HG03571 (cell line): ENCODE results near the gene LRRN3.

Experiments used
- ATAC-seq: cut with Tn5 transposase; IDR thresholded peaks from one replicate; pipeline ENCODE4 v1.9.1; 2021; ENCODE audit not compliant: unreplicated experiment

Gene LRRN3

DNA sequence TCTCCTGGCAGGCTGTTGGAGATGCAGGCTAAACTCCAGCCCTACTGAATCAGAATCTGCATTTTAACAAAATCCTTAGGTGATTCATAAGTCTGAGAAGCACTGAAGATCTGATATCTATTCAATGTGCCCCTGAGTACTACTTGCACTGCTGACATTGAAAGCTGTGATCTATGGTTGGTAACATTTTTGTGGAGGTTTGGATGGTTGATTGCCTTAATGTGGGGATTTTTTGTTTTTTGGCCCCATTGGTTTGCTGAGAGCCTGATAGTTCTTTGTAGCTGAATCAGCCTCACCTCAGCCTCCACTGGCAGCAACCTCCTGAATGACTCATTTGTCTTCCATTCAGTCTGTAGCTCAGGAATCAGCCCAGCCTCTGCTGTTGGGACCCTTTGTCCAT lies 14.7 kb upstream of the LRRN3 start:
- no peak for ATAC-seq

DNA sequence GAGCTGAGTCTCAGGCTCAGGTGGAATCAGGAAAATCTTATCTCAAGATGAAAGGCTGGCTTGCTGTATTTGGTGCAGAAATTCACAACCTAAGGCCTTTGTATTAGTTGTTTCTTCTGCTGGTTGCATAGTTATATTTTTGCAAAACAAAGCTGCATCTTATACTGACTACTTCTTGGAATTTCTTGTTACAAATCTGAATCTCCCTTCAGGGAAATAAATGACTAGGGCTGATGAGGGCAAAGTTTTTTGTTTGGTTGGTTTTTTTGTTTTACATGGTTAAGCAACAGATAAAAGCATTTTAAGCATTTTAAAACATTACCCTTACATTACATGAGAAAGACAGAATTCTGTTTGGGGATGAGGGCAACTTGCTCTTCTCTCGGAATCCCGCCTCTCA lies 13.9 kb upstream of the LRRN3 start:
- ATAC-seq: no peak

DNA sequence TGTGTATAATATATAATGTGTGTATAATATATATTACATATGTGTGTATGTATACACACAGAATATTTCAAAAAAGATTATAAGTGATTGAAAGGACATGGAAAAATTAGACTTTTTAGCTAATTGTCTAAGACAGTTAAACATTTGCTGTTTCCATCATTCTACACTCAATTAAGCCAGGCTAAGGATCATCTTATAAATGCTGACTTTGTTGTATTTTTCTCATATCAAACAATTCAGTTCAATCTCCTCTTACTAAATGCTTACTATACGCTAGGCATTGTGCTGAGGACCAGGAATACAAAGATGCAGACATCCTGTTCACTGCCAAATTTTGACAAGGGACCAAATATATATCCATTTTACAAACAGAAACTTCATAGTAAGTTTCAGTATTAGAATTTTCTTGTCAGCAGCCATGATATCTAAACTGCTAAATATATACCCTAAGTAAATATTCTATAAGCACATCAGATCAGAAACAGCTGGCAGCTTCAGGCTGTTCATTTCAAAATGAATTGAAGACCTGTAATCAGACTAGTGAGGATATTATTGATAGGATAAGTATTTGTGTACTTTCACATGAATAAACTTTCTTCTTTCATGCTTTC lies 10.3 kb upstream of the LRRN3 start:
- no peak for ATAC-seq

DNA sequence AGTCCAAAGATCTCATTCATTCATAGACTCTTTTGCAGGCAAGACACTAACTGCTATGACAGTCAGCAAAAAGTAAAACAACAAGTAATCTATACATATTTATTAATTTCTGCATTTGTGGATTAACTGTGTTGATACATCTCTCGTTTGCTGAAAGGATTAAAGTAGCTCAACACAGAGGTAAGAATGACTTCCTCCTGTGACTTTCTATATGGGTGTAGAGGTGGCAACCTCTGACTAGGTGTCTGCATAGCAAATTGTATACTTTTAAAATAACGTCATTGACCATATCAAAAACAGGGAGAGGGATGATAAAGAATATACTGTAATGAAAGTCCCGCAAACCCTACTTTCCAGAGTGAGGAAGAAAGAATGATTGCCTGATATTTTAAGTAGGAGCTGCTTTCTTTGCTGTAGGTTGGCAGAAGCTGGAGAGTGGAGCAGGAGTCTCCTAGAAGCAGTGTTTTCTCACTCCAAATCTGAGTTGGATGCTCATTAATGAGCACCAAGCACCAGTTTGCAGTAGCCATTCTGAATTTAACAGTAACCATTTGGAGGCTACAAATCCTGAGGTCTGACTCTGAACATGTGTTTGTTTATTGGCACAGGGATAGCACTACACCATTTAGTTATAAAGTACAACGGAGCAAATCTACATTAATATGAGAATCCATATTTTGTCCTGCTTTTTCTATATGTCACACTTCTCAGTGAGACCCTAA lies 9.2 kb upstream of the LRRN3 start:
- no peak for ATAC-seq

DNA sequence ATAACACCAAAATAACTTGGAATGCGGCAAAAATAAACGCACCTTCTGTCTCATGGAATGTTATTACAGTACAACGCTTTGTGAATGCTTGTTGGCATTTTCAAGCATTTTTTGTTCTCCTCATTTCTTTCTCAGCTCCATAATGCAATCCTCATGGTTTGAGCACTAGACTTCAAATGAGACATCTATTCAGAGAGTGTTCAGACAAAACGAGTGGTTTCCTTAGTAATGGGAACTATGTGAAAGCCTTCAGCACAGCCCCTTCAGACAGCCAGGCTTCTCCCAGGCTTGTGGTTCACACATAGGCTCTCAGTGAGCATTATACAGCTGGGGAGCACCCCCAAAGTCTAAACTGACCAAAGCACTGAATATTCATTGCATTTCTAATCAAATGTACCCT lies 8.6 kb upstream of the LRRN3 start:
- no peak for ATAC-seq

DNA sequence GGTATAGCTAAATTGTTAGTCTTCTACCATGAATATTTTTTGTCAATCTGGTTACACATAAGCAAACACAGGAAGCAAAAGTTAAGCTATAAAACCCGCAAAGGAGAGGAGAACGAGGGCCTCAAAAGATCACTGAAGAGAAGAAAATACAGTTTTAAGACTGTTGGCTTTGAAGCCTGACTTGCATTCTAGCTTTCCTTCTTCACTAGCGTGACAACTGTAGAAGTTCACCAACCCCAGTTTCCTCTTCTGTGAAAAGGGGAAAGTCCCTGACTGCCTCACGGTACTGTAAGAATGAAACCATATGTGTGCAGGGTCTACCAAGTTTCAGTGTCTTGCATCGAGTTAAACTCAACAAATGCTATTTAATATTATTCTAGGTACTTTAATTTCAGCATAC lies 7.5 kb upstream of the LRRN3 start:
- peak; percentile 99 for ATAC-seq

DNA sequence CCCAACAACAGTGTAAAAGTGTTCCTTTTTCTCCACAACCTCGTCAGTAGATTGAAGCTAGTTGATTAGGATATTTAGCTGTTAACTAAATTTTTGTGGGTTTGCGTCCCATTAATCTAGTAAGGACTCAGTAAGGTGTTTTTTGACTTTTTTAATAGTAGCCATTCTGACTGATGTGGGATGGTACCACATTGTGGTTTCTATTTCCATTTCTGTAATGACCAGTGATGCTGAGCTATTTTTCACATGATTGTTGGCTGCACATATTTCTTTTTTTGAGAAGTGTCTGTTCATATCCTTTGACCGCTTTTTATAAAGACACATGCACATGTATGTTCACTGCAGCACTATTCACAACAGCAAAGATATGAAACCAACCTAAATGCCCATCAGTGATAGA lies 5.6 kb upstream of the LRRN3 start:
- ATAC-seq: no peak

DNA sequence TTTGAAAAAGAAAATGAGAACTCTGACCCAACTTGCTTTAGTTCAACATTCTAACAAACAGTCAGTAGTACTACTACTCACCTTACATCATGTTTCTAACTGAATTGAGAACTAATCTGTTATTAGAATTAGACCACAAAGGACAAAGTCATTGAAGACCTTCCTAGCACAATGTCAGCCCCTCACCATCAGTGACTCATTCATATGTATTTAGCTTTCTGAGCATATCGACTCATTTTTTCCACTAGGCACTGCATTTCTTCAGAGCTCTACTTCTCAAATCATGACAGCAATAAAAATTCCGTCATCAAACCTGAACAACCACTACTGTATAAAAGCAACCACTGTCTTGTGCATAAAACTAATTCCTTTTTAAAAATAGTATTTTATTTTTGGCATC lies 4.4 kb upstream of the LRRN3 start:
- ATAC-seq: no peak

DNA sequence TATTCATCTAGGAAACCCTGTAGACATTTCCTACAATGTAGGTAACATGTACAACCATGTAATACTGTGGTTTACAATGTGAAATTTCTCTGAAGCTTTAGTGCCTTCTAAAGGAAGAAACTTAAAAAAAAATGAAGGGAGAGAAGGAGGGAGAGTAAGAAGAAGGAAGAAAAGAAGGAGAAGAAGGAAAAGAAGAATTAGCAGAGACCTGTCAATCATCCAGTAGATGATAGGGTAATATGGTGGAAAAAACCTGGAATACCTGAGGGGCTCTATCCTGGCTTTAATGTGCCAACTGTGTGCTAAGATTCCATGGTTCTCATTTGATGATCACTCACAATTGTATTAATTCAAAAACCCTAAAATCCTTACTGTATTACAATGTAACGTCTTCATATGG lies 2.6 kb upstream of the LRRN3 start:
- no peak for ATAC-seq

DNA sequence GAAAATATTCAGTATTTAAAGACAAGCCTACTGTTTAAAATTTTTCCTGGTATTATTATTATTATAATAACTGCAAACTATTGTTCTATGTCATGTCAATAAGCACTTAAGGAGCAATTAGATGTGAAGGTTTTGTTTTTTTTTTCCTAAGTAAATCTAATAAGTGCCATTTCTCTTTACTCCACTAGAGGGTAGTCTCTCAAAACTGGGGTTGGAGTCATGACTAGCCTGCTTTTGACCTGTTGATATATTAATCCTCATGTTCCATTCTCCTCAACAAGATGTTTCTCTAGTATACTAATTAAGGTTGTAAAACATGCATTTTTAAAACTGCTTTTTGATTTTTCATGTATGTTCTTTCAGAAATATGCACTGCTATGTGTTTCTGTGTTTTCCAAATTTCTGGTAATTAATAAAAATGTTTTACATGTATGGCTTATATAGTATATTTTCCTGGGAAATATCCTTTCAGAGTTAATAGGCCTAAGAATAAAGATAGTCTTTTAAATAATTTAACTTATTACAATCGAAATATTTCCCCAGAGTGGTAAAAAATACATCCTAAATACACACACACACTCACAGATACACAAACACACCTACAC lies 1.0 kb upstream of the LRRN3 start:
- no peak for ATAC-seq

DNA sequence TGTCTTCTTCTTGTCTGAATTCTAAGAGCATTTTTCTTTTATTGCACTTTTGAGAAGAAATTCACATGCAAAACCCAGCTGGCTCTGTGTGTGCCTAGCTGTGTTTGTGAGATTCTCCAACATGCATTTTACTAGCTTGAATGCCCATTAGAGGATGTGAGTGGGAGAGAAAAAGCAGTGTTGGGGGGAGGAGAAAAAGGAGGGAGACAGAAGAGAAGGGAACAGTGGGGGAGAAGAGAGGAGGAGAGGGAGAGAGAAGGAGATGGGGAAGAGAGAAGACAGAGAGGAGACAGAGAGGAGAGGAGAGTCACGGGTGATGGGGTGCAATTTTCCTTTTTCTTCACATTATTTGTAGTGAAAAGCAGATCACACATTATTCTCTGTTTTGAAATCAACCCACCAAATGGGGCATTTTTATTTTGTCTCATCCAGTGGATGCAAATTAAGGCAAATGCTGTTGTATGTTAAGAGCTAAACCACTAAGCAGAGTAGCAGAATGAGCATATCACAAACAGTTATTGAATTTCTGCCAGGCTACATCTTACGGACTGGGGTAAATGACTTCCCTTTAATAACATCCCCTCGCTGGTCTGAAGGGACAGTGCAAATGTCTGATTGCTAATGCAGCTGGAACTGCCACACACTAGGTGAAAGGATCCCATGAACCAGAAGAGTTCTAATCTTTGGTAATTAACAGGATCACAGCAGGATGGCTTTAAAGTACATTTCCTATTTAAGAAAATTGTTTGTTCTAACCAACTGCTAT lies 849 bp downstream of the LRRN3 start:
- ATAC-seq: peak; percentile 32

DNA sequence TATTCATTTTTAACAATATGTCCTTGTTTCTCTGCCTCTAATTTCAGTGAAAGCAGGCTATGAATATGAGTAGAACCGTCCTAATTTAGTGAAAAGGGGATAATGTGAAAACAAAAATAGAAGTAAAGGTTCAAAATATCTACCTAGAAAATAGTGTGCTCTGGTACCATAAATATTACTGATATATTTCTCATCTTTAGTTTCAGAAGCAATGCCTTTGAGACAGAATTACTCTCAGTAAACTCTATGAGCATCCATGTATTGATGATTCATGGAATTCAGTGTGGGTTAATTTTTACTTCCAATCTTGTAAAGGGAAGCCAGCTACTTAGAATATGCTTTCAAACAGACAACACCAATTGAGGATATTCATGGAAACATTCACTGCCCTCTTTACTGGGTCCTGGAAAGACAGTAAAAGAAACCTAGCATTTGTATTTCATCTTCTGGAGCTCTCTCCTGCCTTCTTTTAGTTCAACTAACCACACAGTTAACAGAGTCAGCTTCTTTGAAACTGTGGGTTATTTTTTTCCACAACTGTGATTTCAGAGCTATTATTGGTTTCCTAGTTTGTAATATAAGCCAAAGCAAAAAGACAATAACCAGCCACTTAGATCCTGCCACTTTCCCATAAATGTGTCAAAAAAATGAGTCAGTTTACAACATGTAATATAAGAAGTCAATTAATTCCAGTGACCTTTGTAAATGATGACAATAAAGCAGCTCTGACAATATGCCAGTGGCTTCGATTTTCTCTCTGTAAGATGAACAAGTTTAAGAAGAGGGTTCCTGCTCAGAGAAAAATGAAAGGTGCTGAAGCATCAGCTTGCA lies 1.7 kb downstream of the LRRN3 start:
- ATAC-seq: peak; percentile 55

DNA sequence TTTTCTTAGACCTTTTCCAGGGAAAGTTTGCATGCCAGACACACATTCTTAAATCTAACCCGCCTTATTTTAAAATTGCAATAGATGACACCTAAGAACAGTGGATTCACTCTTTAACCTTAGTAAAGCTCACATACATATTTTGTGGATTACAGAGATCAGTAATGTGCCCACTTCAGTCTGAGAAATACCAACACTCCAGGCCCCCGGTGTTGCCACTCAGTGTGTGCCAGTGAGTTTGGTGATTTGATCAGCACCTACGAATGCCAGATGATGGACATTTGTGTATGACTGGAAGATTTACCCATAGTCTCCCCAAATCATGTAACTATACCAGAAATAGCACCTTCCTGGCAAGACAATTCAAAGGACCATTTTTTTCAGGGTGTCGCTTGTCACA lies 2.6 kb downstream of the LRRN3 start:
- ATAC-seq: no peak

DNA sequence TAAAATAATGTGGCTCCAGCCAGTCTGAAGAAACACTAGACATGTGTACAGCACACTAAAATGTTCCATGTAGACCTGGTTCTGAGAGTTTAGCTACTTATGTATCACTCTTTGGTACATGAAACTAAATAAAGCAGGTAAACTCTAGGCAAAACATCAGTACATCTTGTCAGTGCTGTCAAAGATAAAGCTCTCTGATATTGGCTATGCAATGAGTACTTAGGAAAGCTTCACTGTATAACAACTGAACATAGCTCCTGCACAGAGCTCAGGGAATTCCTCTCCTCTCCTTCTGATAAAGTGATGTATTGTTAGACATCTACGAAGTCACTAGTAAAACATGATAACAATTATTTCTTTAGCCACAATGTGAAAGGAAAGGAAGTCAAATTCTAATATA lies 3.5 kb downstream of the LRRN3 start:
- ATAC-seq: no peak

DNA sequence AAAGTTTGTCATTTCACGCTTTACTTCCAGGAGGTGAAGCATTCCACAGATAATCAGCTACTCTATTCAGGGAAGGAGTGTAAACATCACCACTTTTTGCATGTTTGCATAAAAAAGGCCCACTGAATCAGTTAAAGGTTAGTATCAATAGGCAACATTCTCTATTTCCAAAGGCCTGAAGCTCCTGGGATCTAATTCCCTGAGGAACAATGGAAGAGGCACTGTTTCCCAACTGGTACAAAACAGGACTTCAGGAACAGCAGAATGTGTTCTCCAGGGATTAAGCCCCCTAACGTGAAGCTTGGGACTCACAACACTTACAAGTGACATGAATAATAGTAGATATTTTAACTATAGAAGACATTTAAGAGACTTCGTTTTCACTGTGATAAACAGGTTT lies 6.1 kb downstream of the LRRN3 start:
- no peak for ATAC-seq

DNA sequence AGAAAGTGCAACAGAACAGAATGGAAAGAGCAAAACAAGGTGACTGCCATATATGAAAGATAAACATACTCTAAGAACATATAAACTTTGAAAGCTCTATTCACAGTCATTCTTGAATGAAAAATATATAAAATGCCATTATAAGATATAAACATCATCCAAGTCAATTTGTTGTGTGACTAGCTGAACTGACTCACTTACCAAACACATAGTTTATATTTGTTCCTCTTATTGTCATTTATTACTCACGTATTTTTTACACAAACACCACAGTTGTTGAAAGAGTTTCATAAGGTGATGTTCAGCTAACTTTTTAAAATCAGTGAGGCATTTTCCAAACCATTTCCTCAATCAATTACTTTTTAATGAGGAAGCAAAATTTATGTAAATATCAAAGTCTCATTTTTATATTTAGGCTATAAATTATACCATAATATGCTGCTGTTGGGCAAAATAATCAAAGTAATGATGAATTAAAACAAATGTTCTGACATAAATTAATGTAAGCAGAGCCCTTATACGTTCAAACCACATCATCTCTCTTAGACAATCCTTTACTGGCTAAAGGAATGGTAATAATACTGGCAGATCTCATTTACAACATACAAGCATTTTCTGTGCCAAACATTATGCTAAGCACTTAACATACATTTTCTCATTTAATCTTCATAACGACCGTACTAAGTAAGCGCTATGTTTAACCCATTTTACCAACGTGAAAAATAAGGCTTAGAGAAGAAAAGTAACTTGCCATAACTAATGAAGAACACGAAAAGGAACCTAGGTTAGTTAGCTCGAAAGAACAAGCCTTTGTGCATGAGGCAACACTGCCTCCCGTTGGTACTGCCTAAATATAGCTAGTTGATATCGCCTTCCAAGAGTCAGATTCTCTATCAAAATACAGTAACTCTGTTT lies 7.3 kb downstream of the LRRN3 start:
- ATAC-seq: peak; percentile 82

DNA sequence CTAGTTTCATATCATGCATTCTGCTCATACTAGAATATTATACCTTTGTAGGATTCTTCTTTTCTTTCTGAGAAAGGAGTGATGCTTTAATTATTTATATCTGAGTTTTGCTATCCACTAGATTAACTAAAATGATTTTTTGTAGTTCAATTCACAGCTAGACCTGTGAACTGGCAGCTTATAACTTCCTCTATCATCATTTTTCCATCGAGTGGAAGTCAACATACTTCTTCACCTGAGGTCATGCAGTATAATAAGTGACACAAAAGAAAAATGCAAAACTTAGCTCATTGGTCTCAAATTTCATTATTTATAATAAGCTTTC lies 8.0 kb downstream of the LRRN3 start:
- no peak for ATAC-seq

DNA sequence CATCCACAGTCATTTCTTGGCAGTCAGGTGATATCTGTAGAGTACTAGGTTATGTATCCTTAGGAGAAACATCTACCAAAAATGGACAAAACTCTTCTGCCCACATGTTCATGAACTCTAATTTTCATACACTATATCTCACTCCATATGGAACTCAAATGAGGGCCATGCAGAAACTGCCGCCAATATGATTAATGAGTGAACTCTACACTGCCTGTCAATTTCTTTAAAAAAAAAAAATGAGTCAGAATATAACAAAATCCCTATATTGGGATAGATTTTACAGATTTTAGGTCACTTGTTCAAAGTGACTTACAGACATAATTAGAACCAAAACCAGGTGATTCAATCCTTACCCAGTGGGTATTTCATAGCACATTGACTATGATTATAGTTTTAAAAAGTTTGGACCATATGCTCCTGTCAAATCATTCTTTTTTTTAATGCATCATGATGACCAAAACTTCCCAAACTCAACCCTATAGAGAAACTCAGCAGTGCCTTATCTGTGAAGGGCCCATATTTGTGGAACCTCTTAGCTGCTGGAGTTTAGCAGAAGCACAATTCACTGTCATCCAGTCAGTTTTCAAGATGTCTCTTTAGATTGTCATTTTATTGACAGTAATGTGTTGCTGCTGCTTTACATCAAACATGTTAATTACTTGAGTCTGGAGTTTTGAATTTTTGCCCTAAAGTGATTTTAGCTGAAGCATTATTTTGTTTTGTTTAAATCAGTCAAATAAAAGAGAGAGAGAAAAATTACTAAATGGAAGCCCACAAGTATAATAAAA lies 11.1 kb downstream of the LRRN3 start:
- ATAC-seq: no peak

DNA sequence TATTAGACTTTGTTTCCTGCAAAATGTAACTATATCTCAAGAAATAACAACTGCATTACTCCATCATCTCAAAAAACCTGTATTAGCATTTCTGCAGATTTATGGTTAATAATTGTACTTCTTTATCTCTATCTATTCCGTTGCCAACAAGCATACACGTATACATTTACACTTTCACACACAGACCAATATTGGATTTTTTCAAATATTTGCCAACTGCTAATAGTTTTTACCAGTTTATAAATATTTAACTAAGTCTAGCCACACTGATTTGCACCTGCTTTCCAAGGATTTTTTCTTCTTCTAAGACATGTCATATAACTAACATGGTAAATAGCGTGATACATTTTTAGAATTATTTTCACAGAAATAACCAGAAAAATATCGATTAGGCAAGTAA lies 12.2 kb downstream of the LRRN3 start:
- ATAC-seq: no peak
